ENCODE data around the gene RPRML. TPM values are rescaled to one million over a fixed set of nuclear protein-coding genes. Genes with fewer than 3 reads are reported as not detected.

Gene RPRML
- total RNA-seq, 1 experiment from 2014 or later = 1.3 TPM

- H2AK5ac ChIP-seq (ENCODE audit: insufficient read length, low read length) = no peak overlapping the region
- H3K4me2 ChIP-seq (ENCODE audit: insufficient read depth, insufficient read length, low read length) = no peak overlapping the region
- no peak for DNase-seq
- no peak overlapping the region for H3K4ac ChIP-seq (ENCODE audit: low read depth, low read length)
- no peak overlapping the region for H2BK15ac ChIP-seq (ENCODE audit: low read depth, low read length)
- no peak overlapping the region for H2BK5ac ChIP-seq (ENCODE audit: insufficient read length, low read length)
- no peak overlapping the region for H2BK120ac ChIP-seq (ENCODE audit: low read depth, low read length, poor library complexity, severe bottlenecking)
- no peak overlapping the region for H3T11ph ChIP-seq (ENCODE audit: low read length)
- peaks cover 2% of the 10 kb centered on the region for H3K23me2 ChIP-seq (ENCODE audit: insufficient read length, low read depth, low read length, poor library complexity, severe bottlenecking)
- H3K18ac ChIP-seq (ENCODE audit: insufficient read length, low read depth, low read length) = no peak overlapping the region
- H3K79me1 ChIP-seq (ENCODE audit: insufficient read depth, low read depth, low read length, poor library complexity, severe bottlenecking) = no peaks in the 10 kb centered on the region
- H3K4me3 Mint-ChIP-seq = no peak overlapping the region
- WGBS (ENCODE audit: extremely low coverage, insufficient read length, low lambda C conversion rate) = no CpG with 5 or more reads among the region's 9 CpGs
- TF ChIP-seq CTCF (conservative IDR thresholded peaks at IDR 0.05) = no peak
- peaks cover 24% of the 10 kb centered on the region for H3K27me3 Mint-ChIP-seq (ENCODE audit: low read depth)
- H4K20me1 ChIP-seq (ENCODE audit: control insufficient read depth, insufficient read depth, insufficient read length) = no peaks in the 10 kb centered on the region
- no peak overlapping the region for H4K5ac ChIP-seq (ENCODE audit: insufficient read length, low read depth, low read length)
- no peak overlapping the region for H3K27ac Mint-ChIP-seq
- no peak overlapping the region for H4K8ac ChIP-seq (replicated peaks; ENCODE audit: insufficient read length, low read depth, low read length)
- no peak overlapping the region for H3K14ac ChIP-seq (ENCODE audit: insufficient read depth, low read length)
- no peak overlapping the region for H2BK20ac ChIP-seq (ENCODE audit: low read depth, low read length, poor library complexity, severe bottlenecking)
- no peaks in the 10 kb centered on the region; a peak in 1 of 5 replicates for H3K9me3 Mint-ChIP-seq
- H3K4me1 ChIP-seq (ENCODE audit: insufficient read depth, low read length) = no peaks in the 10 kb centered on the region
- H2BK12ac ChIP-seq (ENCODE audit: insufficient read length, low read depth, low read length) = no peak overlapping the region
- H3K9me3 ChIP-seq (ENCODE audit: control insufficient read depth, low read depth, low read length) = no peaks in the 10 kb centered on the region
- no peaks in the 10 kb centered on the region for H3K79me2 ChIP-seq (ENCODE audit: insufficient read depth, low read length)
- H3K23ac ChIP-seq (ENCODE audit: insufficient read length, low read depth, low read length) = no peak overlapping the region
- no peak overlapping the region for H2AFZ ChIP-seq (ENCODE audit: low read length)
- H3K56ac ChIP-seq (ENCODE audit: insufficient read length, low read depth, low read length) = no peak overlapping the region
- peaks cover 9 to 16% (median 14%) of the 10 kb centered on the region in 3 experiments; a peak in 4 of 7 replicates for H3K36me3 Mint-ChIP-seq (ENCODE audit: insufficient read depth in 1 of 3, low read depth in 3 of 3)
- no peak overlapping the region for H3K27ac ChIP-seq (ENCODE audit: insufficient read length, low read depth, low read length)
- no peak overlapping the region for H3K9ac ChIP-seq (ENCODE audit: extremely low read depth, insufficient read length, low read length)
- H3K27me3 ChIP-seq (ENCODE audit: insufficient read depth, low read length) = no peaks in the 10 kb centered on the region
- peaks cover 8% of the 10 kb centered on the region in 2 experiments; a peak in 3 of 4 replicates for H3K4me1 Mint-ChIP-seq
- no peak overlapping the region for H4K91ac ChIP-seq (ENCODE audit: insufficient read length, low read depth, low read length)
Observed at GRCh38 chr17:46952115-46952514, 26.9 kb downstream of the RPRML start.

Measured in H9 (cell line).